Neural progenitor cell (in vitro differentiated cells): Measurements from ENCODE around the gene LUZP1. TPM values are rescaled to one million over a fixed set of nuclear protein-coding genes. Genes with fewer than 3 reads are reported as not detected.
"Not testable (repeated sequence)": the region's sequence is repeated elsewhere in the genome, so short reads cannot be mapped to it uniquely, and the experiment has no call there.

Experiments
- DNase-seq: peaks from one replicate; pipeline ENCODE4 v3.0.0-alpha.2; 2016; ENCODE audit warnings: low spot score
- H2AFZ ChIP-seq: fragments of 200-600 bp; sonication (generic); replicated peaks from 2 replicates; pipeline ENCODE4 v1.6.1; 2016; ENCODE audit warnings: antibody characterized with exemption
- H3F3A ChIP-seq: fragments of 200-600 bp; sonication (generic); 2 replicates; pipeline ENCODE4 v1.6.1; 2016; ENCODE audit warnings: antibody characterized with exemption, low read depth
- H3K27ac ChIP-seq: fragments of 200-600 bp; sonication (generic); 2 replicates; pipeline ENCODE4 v1.5.1; 2016; ENCODE audit warnings: mild to moderate bottlenecking
- H3K27me3 ChIP-seq: fragments of 200-600 bp; sonication (generic); 2 replicates; pipeline ENCODE4 v1.6.1; 2016; ENCODE audit warnings: mild to moderate bottlenecking, moderate library complexity
- H3K36me3 ChIP-seq: fragments of 200-600 bp; sonication (generic); 2 replicates; pipeline ENCODE4 v1.5.1; 2016
- H3K4me1 ChIP-seq: fragments of 200-600 bp; sonication (generic); 2 replicates; pipeline ENCODE4 v1.6.1; 2016; ENCODE audit warnings: mixed run types
- H3K4me2 ChIP-seq: fragments of 200-600 bp; sonication (generic); 2 replicates; pipeline ENCODE4 v1.6.1; 2016
- H3K4me3 ChIP-seq: fragments of 200-600 bp; sonication (generic); 2 replicates; pipeline ENCODE4 v1.5.1; 2016
- H3K79me2 ChIP-seq: fragments of 200-600 bp; sonication (generic); 2 replicates; pipeline ENCODE4 v1.6.1; 2016; ENCODE audit warnings: low read depth
- H3K9ac ChIP-seq: fragments of 200-600 bp; sonication (generic); 2 replicates; pipeline ENCODE4 v1.6.1; 2016
- H3K9me3 ChIP-seq: fragments of 200-600 bp; sonication (generic); 2 replicates; pipeline ENCODE4 v1.5.1; 2016; ENCODE audit warnings: low read depth
- H4K20me1 ChIP-seq: fragments of 200-600 bp; sonication (generic); 2 replicates; pipeline ENCODE4 v1.6.1; 2016; ENCODE audit warnings: low read depth
- H3K27ac Mint-ChIP-seq: 3 replicates; pipeline ENCODE4 v1.8.0; 2021; ENCODE audit warnings: mixed read lengths
- H3K27me3 Mint-ChIP-seq: 2 replicates; pipeline ENCODE4 v1.8.0; 2022; ENCODE audit warnings: low read depth, mild to moderate bottlenecking, inconsistent platforms, moderate library complexity, mixed read lengths; ENCODE audit not compliant: insufficient read depth
- H3K36me3 Mint-ChIP-seq: 3 replicates; pipeline ENCODE4 v1.8.0; 2021; ENCODE audit warnings: mixed read lengths
- H3K4me1 Mint-ChIP-seq: 3 replicates; pipeline ENCODE4 v1.8.0; 2021; ENCODE audit warnings: mixed read lengths
- H3K4me3 Mint-ChIP-seq: 3 replicates; pipeline ENCODE4 v1.8.0; 2021; ENCODE audit warnings: mild to moderate bottlenecking, moderate library complexity, mixed read lengths
- H3K9me3 Mint-ChIP-seq: 3 replicates; pipeline ENCODE4 v1.8.0; 2020; ENCODE audit warnings: mixed read lengths
- CTCF ChIP-seq: fragments of 200-600 bp; sonication (generic); IDR thresholded peaks from 2 replicates; pipeline ENCODE4 v1.5.1; 2017; ENCODE audit warnings: antibody characterized with exemption, mild to moderate bottlenecking
- EZH2 ChIP-seq: fragments of 200-600 bp; sonication (generic); IDR thresholded peaks from 2 replicates; pipeline ENCODE4 v1.6.1; 2017; ENCODE audit warnings: antibody characterized with exemption, mild to moderate bottlenecking, moderate library complexity
- EZH2phosphoT487 ChIP-seq: fragments of 200-600 bp; sonication (generic); IDR thresholded peaks from 2 replicates; pipeline ENCODE4 v1.6.1; 2017; ENCODE audit warnings: antibody characterized with exemption
- total RNA-seq: library from RNA; depleted of rRNA; stranded (reverse); fragments of >200 nt; gene quantifications from 2 replicates; pipeline ENCODE4 v1.2.3, GENCODE V29; 2015; ENCODE audit warnings: low replicate concordance

The LUZP1 gene
- total RNA-seq, 1 donor from 2014 or later, result 39.1 TPM

GRCh38 chr1:23194119-23194984 is 25.7 kb upstream of the LUZP1 start:
- Histone ChIP-seq H3K4me1 (no peaks in the 10 kb centered on the region), H3K27me3 (no peaks in the 10 kb centered on the region), H3K9me3 (no peaks in the 10 kb centered on the region), H4K20me1 (no peaks in the 10 kb centered on the region), H3K9ac (no peak overlapping the region), H3K79me2 (no peaks in the 10 kb centered on the region), H3F3A (no peaks in the 10 kb centered on the region), H3K27ac (no peak overlapping the region), H3K4me2 (no peak overlapping the region), H3K36me3 (no peaks in the 10 kb centered on the region), H3K4me3 (no peak overlapping the region), H2AFZ (no peak overlapping the region)
- Mint-ChIP-seq H3K4me1 (peaks cover 13% of the 10 kb centered on the region), H3K9me3 (peaks cover 2% of the 10 kb centered on the region), H3K36me3 (peaks cover 3% of the 10 kb centered on the region), H3K4me3 (no peak overlapping the region), H3K27ac (peak overlapping the region; percentile 58), H3K27me3 (peaks cover 5% of the 10 kb centered on the region)
- DNase-seq, result peak; percentile 45
- no peak for TF ChIP-seq EZH2phosphoT487
- TF ChIP-seq EZH2, result no peak
- TF ChIP-seq CTCF, result no peak

- no peak overlapping the region for H3K4me3 Mint-ChIP-seq
Observed at GRCh38 chr1:23193391-23194118, 24.9 kb upstream of the LUZP1 start.

GRCh38 chr1:23191199-23191598 is 22.5 kb upstream of the LUZP1 start:
- H3K27me3 Mint-ChIP-seq, result peaks cover 8% of the 10 kb centered on the region
- Histone ChIP-seq H3K79me2 (no peaks in the 10 kb centered on the region), H3K9ac (no peak overlapping the region), H3K4me3 (no peak overlapping the region), H3K9me3 (no peaks in the 10 kb centered on the region), H4K20me1 (no peaks in the 10 kb centered on the region), H2AFZ (no peak overlapping the region), H3K36me3 (no peaks in the 10 kb centered on the region), H3K4me1 (no peaks in the 10 kb centered on the region), H3K27me3 (no peaks in the 10 kb centered on the region), H3F3A (no peaks in the 10 kb centered on the region), H3K27ac (no peak overlapping the region), H3K4me2 (no peak overlapping the region)
- no peak overlapping the region for H3K4me3 Mint-ChIP-seq
- peaks cover 3% of the 10 kb centered on the region for H3K36me3 Mint-ChIP-seq
- H3K27ac Mint-ChIP-seq, result no peak overlapping the region
- DNase-seq, result no peak
- peaks cover 2% of the 10 kb centered on the region for H3K9me3 Mint-ChIP-seq
- TF ChIP-seq EZH2 (no peak), CTCF (no peak)
- H3K4me1 Mint-ChIP-seq, result peaks cover 15% of the 10 kb centered on the region

More at GRCh38 chr1:23193391-23194118, 24.9 kb upstream of the LUZP1 start:
- no peak overlapping the region for H3K9ac ChIP-seq
- H3K79me2 ChIP-seq, result no peaks in the 10 kb centered on the region
- no peak overlapping the region for H3K27ac ChIP-seq
- Mint-ChIP-seq H3K9me3 (peaks cover 2% of the 10 kb centered on the region), H3K27ac (peak overlapping the region; percentile 44), H3K4me1 (peaks cover 13% of the 10 kb centered on the region), H3K27me3 (peaks cover 5% of the 10 kb centered on the region), H3K36me3 (peaks cover 3% of the 10 kb centered on the region)
- no peaks in the 10 kb centered on the region for H3K27me3 ChIP-seq
- H3K9me3 ChIP-seq, result no peaks in the 10 kb centered on the region
- no peak overlapping the region for H3K4me3 ChIP-seq
- H3K36me3 ChIP-seq, result no peaks in the 10 kb centered on the region
- no peak for DNase-seq
- H3K4me1 ChIP-seq, result no peaks in the 10 kb centered on the region
- H3K4me2 ChIP-seq, result no peak overlapping the region
- no peaks in the 10 kb centered on the region for H3F3A ChIP-seq
- no peaks in the 10 kb centered on the region for H4K20me1 ChIP-seq
- no peak overlapping the region for H2AFZ ChIP-seq
- TF ChIP-seq EZH2phosphoT487 (no peak), CTCF (no peak)

- not testable (repeated sequence) for H3K9me3 Mint-ChIP-seq, H3F3A ChIP-seq, H3K4me3 ChIP-seq, H3K27me3 Mint-ChIP-seq, H4K20me1 ChIP-seq, H2AFZ ChIP-seq, H3K9me3 ChIP-seq, H3K79me2 ChIP-seq, H3K36me3 ChIP-seq, H3K27ac ChIP-seq, H3K4me1 ChIP-seq, H3K4me3 Mint-ChIP-seq, H3K27me3 ChIP-seq, H3K27ac Mint-ChIP-seq, H3K9ac ChIP-seq, H3K4me2 ChIP-seq, H3K36me3 Mint-ChIP-seq, DNase-seq
- H3K4me1 Mint-ChIP-seq, result peaks cover 10% of the 10 kb centered on the region
Observed at GRCh38 chr1:23188936-23189452, 20.3 kb upstream of the LUZP1 start.
